ENCODE data around the gene WNK4.

DNA sequence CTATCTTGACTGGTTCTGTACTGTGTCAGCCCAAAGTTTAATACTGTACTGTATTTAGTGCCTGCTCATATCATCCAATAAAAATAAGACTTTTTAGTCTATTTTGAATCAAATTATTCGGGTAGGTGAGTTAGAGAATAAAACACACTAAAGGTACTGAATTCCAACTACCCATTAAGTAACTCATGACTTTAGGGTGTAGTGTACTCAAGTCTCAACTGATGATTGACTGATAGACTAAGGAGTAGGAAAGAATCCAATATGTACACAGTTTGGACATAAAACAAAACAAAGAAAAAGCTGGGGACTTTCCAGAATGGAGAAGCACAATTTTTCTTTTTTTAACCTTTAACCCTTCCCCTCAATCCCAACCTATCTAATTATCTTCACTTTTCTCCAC is 39.7 kb upstream of the WNK4 start:
- TF ChIP-seq, protein P1, sequence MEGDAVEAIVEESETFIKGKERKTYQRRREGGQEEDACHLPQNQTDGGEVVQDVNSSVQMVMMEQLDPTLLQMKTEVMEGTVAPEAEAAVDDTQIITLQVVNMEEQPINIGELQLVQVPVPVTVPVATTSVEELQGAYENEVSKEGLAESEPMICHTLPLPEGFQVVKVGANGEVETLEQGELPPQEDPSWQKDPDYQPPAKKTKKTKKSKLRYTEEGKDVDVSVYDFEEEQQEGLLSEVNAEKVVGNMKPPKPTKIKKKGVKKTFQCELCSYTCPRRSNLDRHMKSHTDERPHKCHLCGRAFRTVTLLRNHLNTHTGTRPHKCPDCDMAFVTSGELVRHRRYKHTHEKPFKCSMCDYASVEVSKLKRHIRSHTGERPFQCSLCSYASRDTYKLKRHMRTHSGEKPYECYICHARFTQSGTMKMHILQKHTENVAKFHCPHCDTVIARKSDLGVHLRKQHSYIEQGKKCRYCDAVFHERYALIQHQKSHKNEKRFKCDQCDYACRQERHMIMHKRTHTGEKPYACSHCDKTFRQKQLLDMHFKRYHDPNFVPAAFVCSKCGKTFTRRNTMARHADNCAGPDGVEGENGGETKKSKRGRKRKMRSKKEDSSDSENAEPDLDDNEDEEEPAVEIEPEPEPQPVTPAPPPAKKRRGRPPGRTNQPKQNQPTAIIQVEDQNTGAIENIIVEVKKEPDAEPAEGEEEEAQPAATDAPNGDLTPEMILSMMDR (IDR thresholded peaks at IDR 0.05), result no peak
- TF ChIP-seq POLR2A (IDR thresholded peaks at IDR 0.05), result no peak

Measured in uterus (tissue), 2 donors.